OCI-LY3 (cell line): ENCODE data around the gene NRXN3.

Experiments
- EZH2phosphoT487 ChIP-seq: fragments of 200-600 bp; shearing (Covaris generic); IDR thresholded peaks from 2 replicates; pipeline ENCODE4 v1.6.1; 2018; ENCODE audit warnings: antibody characterized with exemption, mixed run types, low read depth
- TF ChIP-seq, protein P1 (sequence below): fragments of 200-600, 300-600 bp; sonication (generic); IDR thresholded peaks from 2 replicates; pipeline ENCODE4 v1.5.1; 2014; ENCODE audit warnings: antibody characterized with exemption, low read length, low read depth

DNA sequence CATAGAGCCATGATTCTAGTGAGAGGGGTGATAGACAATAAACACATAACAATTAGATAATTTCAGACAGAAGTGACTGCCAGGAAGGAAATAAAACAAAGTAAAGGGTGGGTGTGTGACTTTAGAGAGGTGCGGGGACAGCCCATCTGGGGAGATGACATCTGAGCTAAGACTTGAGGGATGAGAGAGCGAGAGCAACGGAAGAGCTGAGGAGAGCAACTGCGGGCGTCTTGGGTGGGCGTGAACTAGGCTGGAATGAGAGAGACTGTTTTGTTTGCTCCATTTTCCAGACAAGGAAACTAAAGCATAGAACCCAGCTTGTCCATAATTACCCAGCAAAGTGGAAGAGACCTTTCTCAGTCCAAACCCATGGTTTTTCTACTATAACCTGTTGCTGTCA lies 25.3 kb downstream of the NRXN3 start:
- TF ChIP-seq, protein P1, sequence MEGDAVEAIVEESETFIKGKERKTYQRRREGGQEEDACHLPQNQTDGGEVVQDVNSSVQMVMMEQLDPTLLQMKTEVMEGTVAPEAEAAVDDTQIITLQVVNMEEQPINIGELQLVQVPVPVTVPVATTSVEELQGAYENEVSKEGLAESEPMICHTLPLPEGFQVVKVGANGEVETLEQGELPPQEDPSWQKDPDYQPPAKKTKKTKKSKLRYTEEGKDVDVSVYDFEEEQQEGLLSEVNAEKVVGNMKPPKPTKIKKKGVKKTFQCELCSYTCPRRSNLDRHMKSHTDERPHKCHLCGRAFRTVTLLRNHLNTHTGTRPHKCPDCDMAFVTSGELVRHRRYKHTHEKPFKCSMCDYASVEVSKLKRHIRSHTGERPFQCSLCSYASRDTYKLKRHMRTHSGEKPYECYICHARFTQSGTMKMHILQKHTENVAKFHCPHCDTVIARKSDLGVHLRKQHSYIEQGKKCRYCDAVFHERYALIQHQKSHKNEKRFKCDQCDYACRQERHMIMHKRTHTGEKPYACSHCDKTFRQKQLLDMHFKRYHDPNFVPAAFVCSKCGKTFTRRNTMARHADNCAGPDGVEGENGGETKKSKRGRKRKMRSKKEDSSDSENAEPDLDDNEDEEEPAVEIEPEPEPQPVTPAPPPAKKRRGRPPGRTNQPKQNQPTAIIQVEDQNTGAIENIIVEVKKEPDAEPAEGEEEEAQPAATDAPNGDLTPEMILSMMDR: no peak
- no peak for TF ChIP-seq EZH2phosphoT487
